ENCODE results near the gene MAL.
"Not testable (repeated sequence)": the region's sequence is repeated elsewhere in the genome, so short reads cannot be mapped to it uniquely, and the experiment has no call there.

The MAL gene

DNA sequence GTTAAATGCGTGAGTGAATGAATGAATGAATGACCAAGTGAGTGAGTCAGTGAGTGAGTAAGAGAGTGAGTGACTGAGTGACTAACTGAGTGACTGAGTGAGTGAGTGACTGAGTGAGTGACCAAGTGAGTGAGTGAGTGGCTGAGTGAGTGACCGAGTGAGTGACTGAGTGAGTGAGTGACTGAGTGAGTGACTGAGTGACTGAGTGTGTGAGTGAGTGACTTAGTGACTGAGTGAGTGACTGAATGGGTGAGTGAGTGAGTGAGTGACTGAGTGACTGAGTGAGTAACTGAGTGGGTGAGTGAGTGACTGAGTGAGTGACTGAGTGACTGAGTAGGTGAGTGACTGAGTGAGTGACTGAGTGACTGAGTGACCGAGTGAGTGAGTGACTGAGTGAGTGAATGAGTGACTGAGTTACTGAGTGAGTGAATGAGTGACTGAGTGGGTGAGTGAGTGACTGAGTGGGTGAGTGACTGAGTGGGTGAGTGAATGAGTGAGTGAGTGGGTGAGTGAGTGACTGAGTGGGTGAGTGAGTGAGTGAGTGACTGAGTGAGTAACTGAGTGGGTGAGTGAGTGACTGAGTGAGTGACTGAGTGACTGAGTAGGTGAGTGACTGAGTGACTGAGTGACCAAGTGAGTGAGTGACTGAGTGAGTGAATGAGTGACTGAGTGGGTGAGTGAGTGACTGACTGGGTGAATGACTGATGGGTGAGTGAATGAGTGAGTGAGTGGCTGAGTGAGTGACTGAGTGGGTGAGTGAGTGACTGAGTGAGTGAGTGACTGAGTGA is 11.3 kb downstream of the MAL start (continued):
- TF ChIP-seq, protein P1, sequence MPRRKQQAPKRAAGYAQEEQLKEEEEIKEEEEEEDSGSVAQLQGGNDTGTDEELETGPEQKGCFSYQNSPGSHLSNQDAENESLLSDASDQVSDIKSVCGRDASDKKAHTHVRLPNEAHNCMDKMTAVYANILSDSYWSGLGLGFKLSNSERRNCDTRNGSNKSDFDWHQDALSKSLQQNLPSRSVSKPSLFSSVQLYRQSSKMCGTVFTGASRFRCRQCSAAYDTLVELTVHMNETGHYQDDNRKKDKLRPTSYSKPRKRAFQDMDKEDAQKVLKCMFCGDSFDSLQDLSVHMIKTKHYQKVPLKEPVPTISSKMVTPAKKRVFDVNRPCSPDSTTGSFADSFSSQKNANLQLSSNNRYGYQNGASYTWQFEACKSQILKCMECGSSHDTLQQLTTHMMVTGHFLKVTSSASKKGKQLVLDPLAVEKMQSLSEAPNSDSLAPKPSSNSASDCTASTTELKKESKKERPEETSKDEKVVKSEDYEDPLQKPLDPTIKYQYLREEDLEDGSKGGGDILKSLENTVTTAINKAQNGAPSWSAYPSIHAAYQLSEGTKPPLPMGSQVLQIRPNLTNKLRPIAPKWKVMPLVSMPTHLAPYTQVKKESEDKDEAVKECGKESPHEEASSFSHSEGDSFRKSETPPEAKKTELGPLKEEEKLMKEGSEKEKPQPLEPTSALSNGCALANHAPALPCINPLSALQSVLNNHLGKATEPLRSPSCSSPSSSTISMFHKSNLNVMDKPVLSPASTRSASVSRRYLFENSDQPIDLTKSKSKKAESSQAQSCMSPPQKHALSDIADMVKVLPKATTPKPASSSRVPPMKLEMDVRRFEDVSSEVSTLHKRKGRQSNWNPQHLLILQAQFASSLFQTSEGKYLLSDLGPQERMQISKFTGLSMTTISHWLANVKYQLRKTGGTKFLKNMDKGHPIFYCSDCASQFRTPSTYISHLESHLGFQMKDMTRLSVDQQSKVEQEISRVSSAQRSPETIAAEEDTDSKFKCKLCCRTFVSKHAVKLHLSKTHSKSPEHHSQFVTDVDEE (CRISPR knock-in tag; IDR thresholded peaks at IDR 0.05), result no peak

GRCh38 chr2:95037384-95037839 is 11.9 kb downstream of the MAL start:
- TF ChIP-seq RARB (CRISPR knock-in tag; IDR thresholded peaks at IDR 0.05) (no peak), ZFP3 (CRISPR knock-in tag; IDR thresholded peaks at IDR 0.05) (no peak), ZNF8 (CRISPR knock-in tag; IDR thresholded peaks at IDR 0.05) (no peak), ZNF565 (CRISPR knock-in tag; conservative IDR thresholded peaks at IDR 0.05; ENCODE audit: low read depth) (no peak), PPARA (CRISPR knock-in tag; IDR thresholded peaks at IDR 0.05; ENCODE audit: borderline replicate concordance) (no peak), POU6F1 (CRISPR knock-in tag; IDR thresholded peaks at IDR 0.05; ENCODE audit: borderline replicate concordance, low read depth) (no peak), ARNTL (CRISPR knock-in tag; IDR thresholded peaks at IDR 0.05; ENCODE audit: borderline replicate concordance, low read depth) (no peak), ESRRG (CRISPR knock-in tag; IDR thresholded peaks at IDR 0.05) (no peak), BACH2 (CRISPR knock-in tag; IDR thresholded peaks at IDR 0.05; ENCODE audit: borderline replicate concordance) (no peak), GLIS3 (CRISPR knock-in tag; IDR thresholded peaks at IDR 0.05) (no peak)

GRCh38 chr2:95037841-95038585 is 12.5 kb downstream of the MAL start:
- ATAC-seq, result not testable (repeated sequence)

More at GRCh38 chr2:95037384-95037839, 11.9 kb downstream of the MAL start:
- ATAC-seq, result no peak

- TF ChIP-seq GLIS3 (CRISPR knock-in tag; IDR thresholded peaks at IDR 0.05) (no peak), CREB5 (CRISPR knock-in tag; IDR thresholded peaks at IDR 0.05; ENCODE audit: low read depth) (no peak), ZNF70 (CRISPR knock-in tag; IDR thresholded peaks at IDR 0.05) (no peak), BACH2 (CRISPR knock-in tag; IDR thresholded peaks at IDR 0.05; ENCODE audit: borderline replicate concordance) (no peak), TCF4 (CRISPR knock-in tag; IDR thresholded peaks at IDR 0.05; ENCODE audit: borderline replicate concordance) (no peak), PATZ1 (CRISPR knock-in tag; IDR thresholded peaks at IDR 0.05; ENCODE audit: borderline replicate concordance) (no peak), SNAI2 (CRISPR knock-in tag; IDR thresholded peaks at IDR 0.05) (no peak), ZNF565 (CRISPR knock-in tag; conservative IDR thresholded peaks at IDR 0.05; ENCODE audit: low read depth) (no peak), PPARA (CRISPR knock-in tag; IDR thresholded peaks at IDR 0.05; ENCODE audit: borderline replicate concordance) (no peak), ARNTL (CRISPR knock-in tag; IDR thresholded peaks at IDR 0.05; ENCODE audit: borderline replicate concordance, low read depth) (no peak), CSRNP3 (CRISPR knock-in tag; IDR thresholded peaks at IDR 0.05) (no peak), ZNF8 (CRISPR knock-in tag; IDR thresholded peaks at IDR 0.05) (no peak), OSR1 (CRISPR knock-in tag; IDR thresholded peaks at IDR 0.05) (no peak), ESRRG (CRISPR knock-in tag; IDR thresholded peaks at IDR 0.05) (no peak), RARB (CRISPR knock-in tag; IDR thresholded peaks at IDR 0.05) (no peak), TOX (CRISPR knock-in tag; IDR thresholded peaks at IDR 0.05; ENCODE audit: borderline replicate concordance) (no peak), ISL1 (CRISPR knock-in tag; IDR thresholded peaks at IDR 0.05) (no peak)
- no peak for ATAC-seq
Measured at GRCh38 chr2:95038635-95039298, 13.3 kb downstream of the MAL start.
